HEK293 (cell line): ENCODE results near the gene C16orf86.

ENCODE experiments used
- ZNF394 ChIP-seq: fragments of 450-650 bp; formaldehyde crosslinking; IDR thresholded peaks from 2 replicates; pipeline ENCODE4 v1.5.1; 2016; ENCODE audit warnings: missing biosample characterization, missing genetic modification characterization, mild to moderate bottlenecking, moderate library complexity, borderline replicate concordance
- TF ChIP-seq, protein P1 (sequence below): fragments of 450-650 bp; formaldehyde crosslinking; IDR thresholded peaks from 2 replicates; pipeline ENCODE4 v1.5.1; 2016; ENCODE audit warnings: missing biosample characterization, missing genetic modification characterization

- TF ChIP-seq, protein P1, sequence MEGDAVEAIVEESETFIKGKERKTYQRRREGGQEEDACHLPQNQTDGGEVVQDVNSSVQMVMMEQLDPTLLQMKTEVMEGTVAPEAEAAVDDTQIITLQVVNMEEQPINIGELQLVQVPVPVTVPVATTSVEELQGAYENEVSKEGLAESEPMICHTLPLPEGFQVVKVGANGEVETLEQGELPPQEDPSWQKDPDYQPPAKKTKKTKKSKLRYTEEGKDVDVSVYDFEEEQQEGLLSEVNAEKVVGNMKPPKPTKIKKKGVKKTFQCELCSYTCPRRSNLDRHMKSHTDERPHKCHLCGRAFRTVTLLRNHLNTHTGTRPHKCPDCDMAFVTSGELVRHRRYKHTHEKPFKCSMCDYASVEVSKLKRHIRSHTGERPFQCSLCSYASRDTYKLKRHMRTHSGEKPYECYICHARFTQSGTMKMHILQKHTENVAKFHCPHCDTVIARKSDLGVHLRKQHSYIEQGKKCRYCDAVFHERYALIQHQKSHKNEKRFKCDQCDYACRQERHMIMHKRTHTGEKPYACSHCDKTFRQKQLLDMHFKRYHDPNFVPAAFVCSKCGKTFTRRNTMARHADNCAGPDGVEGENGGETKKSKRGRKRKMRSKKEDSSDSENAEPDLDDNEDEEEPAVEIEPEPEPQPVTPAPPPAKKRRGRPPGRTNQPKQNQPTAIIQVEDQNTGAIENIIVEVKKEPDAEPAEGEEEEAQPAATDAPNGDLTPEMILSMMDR (tag by site-specific recombination): no peak
- no peak for TF ChIP-seq ZNF394 (tag by site-specific recombination)
Measured at GRCh38 chr16:67654403-67654911, 12.2 kb upstream of the C16orf86 start.
